ENCODE data around the gene RTN4R.

- no peak for TF ChIP-seq YY2 (tag by site-specific recombination; IDR thresholded peaks at IDR 0.05)
- TF ChIP-seq ZNF747 (tag by site-specific recombination; IDR thresholded peaks at IDR 0.05), result no peak
- no peak for TF ChIP-seq CTCF (tag by site-specific recombination; IDR thresholded peaks at IDR 0.05)
- no peak for TF ChIP-seq MEIS1 (CRISPR knock-in tag; IDR thresholded peaks at IDR 0.05; ENCODE audit: borderline replicate concordance)
- no peak for TF ChIP-seq ZNF426 (tag by site-specific recombination; IDR thresholded peaks at IDR 0.05)
- no peak for TF ChIP-seq HIC1 (tag by site-specific recombination; IDR thresholded peaks at IDR 0.05)
- TF ChIP-seq ZNF580 (tag by site-specific recombination; IDR thresholded peaks at IDR 0.05), result no peak
- TF ChIP-seq REST (tag by site-specific recombination; IDR thresholded peaks at IDR 0.05), result no peak
- TF ChIP-seq ZNF133 (tag by site-specific recombination; IDR thresholded peaks at IDR 0.05), result no peak
- TF ChIP-seq ZBTB1 (tag by site-specific recombination; IDR thresholded peaks at IDR 0.05), result no peak
Measured at GRCh38 chr22:20224917-20225692, 43.0 kb downstream of the RTN4R start.

Data from HEK293 (cell line).